HG02610 (cell line): ENCODE results near the gene SLC26A4.

Experiments
- ATAC-seq: cut with Tn5 transposase; IDR thresholded peaks from one replicate; pipeline ENCODE4 v1.9.1; 2021; ENCODE audit warnings: mild to moderate bottlenecking, moderate library complexity; ENCODE audit not compliant: unreplicated experiment

The SLC26A4 gene

DNA sequence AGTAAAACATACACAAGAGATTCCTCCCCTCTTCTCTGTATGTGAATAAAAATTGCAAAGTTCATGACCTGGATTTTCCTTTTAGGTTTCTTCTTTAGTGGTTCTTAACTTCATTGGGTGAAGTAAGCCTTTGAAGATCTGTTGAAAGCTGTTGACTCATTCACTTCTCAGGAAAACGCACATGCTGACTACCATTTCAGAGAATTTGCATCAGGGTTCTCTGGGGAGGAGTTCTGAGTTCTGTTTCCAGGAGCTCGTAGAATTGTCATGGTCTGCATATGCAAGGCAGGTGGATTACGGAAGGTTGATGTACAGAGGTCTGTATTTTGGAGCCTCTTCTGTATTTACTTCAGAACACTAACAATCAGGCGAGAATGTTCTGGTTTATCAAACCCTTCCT is 962 bp upstream of the SLC26A4 start:
- ATAC-seq: no peak

DNA sequence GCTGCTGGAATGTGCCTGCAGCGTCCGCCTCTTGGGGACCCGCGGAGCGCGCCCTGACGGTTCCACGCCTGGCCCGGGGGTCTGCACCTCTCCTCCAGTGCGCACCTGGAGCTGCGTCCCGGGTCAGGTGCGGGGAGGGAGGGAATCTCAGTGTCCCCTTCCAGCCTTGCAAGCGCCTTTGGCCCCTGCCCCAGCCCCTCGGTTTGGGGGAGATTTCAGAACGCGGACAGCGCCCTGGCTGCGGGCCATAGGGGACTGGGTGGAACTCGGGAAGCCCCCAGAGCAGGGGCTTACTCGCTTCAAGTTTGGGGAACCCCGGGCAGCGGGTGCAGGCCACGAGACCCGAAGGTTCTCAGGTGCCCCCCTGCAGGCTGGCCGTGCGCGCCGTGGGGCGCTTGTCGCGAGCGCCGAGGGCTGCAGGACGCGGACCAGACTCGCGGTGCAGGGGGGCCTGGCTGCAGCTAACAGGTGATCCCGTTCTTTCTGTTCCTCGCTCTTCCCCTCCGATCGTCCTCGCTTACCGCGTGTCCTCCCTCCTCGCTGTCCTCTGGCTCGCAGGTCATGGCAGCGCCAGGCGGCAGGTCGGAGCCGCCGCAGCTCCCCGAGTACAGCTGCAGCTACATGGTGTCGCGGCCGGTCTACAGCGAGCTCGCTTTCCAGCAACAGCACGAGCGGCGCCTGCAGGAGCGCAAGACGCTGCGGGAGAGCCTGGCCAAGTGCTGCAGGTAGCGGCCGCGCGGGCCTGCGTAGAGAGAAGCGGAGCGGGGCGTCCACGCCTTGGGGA is 645 bp downstream of the SLC26A4 start:
- ATAC-seq: no peak

DNA sequence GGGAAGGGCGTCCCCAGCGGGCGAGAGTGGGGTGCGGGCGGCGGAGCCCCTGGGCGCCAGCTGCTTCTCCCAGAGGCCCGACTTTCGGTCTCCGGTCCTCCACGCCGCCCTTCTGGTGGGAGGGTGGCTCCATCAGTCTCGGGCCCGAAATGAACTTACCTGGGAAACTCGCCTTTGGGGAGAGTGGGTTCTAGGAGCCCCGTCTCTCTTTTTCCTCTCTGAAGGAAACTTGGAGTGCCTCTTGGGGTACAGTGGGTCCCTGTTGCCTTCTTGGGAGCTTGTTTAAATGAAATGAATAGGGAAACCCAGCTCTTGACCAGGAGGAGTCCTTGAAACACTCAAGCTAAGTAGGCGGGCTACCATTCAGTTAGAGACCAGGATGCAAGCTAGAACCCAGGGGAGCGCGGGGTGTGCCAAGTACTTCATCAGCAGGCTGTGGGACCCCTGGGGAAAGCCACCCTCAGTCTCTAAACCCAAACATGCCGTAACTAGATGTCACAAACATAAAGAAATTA is 1.3 kb downstream of the SLC26A4 start:
- ATAC-seq: no peak

DNA sequence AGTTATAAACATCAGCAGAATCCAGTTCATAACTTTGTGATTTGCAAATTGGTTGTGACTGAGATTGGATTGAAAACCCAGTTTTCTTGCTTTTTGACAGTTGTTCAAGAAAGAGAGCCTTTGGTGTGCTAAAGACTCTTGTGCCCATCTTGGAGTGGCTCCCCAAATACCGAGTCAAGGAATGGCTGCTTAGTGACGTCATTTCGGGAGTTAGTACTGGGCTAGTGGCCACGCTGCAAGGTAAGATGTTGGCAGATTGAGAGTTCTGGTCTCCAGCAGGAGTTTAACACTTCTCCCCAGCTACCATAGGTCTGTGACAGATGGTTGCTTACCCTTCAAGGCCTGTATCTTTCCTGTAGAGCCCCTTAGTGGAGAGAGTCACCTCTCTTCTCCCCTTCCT is 2.6 kb downstream of the SLC26A4 start:
- no peak for ATAC-seq

DNA sequence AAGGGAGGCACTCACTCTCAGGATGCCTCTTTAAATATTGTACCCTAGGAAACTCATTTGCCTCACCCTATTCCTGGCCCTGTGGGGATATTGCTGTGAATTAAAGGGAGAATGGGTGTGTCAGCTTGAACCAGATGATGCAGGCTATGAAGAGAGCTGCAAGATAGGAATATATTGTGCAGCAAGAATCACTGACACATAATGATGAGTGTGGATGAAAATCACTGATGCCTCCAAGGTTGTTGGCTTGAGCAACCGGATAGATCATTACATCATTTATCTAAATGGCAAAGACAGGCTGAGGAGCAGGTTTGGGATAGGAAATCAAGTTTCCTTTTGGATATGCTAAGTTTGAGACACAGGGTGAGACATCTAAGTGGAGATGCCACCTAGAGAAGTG is 6.2 kb downstream of the SLC26A4 start:
- ATAC-seq: no peak

DNA sequence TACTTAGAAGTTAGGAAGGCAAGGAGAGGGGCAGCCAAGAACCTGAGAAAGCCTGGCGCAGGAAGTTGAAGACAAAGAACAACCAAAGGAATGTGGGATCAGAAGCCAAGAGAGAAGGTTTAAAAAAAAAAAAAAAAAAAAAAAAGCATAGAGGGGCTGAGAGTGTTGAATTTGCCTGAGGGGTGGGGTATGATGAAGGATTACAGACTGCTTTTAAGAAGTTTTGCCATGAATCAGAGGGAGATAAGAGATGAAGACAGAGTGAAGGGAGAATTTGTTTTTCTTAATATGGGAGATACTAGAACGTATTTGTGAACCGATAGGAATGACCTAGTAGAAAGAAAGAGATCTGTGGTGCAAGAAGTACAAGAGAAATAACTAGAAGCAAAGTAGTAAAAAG is 6.7 kb downstream of the SLC26A4 start:
- ATAC-seq: no peak

DNA sequence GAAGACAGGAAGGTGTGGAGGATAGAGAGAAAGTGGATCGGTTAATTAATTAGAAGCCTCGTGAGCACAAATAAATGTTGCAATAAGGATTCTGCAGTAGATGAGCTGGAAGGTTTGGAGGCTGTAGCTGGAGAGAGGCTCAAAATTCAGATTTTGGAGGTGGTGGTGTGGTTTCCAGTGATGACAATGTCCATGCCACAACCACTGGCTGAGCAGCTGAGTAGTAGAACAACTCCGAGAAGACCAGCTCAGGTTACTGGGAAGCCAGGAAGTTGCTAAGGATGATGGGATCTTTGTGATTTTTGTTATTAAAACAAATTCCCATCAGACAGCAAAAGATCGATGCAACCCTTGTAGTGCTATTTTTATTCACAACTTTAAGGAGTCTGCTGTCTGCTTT is 7.7 kb downstream of the SLC26A4 start:
- no peak for ATAC-seq

DNA sequence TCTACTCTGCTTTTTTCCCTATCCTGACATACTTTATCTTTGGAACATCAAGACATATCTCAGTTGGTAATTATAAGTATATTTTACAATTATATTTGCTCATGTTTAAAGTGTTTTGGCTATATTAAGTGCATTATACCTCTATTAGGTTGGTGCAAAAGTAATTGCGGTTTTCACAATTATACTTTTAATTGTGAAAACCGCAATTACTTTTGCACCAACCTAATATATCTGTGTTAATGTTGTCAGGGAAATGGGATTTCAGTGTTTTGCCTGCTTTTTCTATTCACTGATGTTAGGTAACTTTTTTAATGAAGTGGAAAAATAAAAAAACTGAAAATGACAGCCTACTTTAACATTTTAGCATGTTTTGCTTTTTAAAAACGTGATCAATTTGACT is 11.6 kb downstream of the SLC26A4 start:
- no peak for ATAC-seq

DNA sequence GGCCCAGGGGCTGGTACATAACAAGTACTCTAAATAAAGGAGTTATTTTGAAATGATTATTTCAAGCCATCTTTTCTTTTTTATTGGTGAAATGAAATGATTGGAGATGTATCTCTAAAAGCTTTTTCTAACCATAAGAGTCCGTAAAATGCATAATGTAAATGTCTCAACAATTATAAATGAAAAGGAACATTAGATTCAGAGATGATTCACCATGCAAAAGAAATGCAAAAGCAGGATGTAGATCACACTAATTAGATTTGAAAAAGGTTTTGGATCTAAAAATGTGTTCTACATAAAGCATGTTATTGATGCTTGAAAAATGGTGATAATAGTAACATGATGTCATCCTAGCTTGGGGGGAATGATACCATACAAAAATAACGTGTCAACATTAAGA is 15.6 kb downstream of the SLC26A4 start:
- ATAC-seq: no peak

DNA sequence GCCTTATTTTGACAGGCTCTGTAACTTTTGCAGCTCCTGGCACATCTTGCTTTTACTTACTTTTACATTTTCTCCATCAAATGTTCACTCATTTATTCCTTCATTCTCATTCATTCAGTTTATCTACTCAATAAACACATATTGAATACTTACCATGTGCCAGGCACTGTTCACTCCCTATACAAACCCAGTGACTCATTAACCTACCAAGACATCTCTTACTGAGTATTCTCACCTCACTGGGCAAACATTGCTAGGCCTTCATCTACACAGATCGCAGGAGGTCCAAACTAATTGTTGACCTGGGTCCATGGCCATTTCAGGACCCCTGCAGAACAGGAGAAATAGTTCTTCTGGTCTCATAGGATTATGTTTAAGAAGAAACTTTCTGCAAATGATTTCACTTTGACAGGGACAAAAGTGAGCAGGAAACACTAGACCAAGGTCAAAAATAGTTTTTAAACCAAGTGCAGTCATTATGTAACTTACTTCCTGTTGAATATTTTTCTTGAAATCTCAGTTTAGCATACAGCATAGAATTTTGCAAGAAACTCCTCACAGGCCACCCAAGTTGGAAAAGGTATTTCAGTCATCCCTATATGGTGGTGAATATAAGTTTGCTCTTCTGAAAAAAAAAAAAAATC is 17.6 kb downstream of the SLC26A4 start:
- peak; percentile 63 for ATAC-seq

DNA sequence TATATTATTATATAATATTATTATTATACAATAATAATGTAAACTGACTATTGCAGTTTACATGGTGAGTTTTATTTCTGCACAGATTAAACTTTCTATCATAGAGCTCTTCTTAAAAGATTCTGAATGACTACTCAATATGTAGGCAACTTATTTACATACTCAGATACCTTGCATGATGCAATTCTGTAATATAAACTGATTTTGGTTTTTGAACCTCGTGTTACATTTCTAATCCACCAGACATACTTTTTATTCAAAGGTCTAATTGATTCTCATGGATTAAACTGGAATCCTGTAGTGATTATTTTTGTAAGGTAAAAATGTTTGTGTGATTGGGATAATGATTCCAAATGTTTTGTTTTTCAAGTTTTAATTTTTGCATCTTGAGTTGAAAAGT is 19.9 kb downstream of the SLC26A4 start:
- no peak for ATAC-seq

DNA sequence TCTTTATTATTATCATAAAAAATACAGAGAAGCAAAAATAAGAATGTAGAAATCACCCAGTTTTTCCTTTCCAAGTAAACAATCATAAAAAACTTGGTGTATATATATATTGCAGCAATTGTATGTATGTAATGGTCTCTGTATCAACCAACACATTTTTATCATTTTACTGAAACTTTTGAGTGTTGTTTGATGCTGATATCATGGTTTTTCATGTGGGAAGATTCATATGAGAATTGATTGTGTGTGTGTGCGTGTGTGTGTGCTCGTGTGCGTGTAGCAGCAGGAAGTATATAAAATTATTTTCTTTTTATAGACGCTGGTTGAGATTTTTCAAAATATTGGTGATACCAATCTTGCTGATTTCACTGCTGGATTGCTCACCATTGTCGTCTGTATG is 22.3 kb downstream of the SLC26A4 start:
- no peak for ATAC-seq

DNA sequence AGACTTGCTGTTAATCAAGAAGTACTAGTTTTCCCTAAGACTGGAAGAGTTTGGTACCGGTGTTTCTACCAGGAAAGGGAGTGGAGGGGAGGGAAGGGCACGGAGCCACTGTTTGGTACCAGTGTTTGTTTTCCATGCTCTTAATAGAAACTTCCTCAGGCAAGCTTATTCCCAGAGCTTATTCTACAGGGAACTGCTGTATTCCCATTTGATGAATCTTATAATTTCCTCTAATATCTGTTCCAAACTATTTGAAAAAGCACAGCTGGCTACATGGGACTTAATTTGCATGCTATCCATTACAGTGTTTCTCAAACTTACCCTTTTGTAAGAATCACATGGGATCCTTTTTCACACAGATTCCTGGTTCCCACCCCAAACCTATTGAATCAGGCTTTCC is 23.7 kb downstream of the SLC26A4 start:
- ATAC-seq: no peak

DNA sequence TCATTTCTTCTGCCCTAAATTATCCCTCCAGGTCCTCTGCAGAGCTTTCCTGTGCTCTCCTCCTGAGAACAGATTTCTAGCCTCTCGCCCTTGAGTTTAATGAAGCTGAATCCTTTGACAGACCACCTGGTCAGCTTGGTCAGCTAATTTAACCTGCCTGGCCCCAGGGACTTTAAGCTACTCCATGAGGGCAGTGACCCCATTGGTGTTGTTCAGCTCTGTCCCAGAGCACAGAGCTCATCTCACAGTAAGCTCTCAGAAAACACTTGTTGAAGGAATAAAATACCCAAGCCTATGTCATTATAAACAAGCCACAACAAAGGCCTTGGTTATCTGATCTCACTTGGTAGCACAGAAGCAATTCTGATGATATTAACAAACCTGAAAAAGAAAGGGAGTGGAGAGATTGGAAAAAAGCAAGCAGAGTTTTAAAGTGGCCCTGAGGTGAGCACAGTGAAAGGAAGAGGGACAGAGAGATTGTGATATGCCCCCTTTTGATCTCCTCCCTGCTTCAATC is 24.4 kb downstream of the SLC26A4 start:
- ATAC-seq: no peak

DNA sequence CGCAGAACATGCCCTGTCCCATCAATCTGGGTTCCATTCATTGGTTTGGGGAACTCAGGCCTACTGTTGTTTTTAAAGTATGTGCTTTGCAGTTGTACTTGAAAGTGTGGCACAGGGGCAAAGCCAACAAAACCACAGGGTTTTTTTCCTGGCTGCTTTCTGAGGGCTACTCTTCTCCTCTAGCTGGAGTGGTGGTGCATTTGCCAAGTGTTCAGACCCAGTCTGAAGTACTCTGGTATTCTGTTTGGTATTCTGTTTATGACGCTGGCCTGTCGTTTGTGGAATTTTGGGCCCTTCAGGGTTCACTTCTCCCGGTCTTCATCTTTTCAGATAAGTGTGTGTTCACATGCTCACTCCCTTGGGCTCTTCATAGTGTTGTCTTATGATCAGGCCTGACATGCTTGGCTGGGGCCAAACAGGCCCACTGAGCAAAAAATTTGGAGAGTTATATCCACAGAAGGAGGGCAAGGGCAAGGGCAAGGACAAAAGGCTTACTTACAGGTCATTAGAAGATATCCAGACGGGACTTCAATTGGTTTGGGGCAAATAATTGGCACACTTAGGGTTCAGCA is 26.3 kb downstream of the SLC26A4 start:
- no peak for ATAC-seq

DNA sequence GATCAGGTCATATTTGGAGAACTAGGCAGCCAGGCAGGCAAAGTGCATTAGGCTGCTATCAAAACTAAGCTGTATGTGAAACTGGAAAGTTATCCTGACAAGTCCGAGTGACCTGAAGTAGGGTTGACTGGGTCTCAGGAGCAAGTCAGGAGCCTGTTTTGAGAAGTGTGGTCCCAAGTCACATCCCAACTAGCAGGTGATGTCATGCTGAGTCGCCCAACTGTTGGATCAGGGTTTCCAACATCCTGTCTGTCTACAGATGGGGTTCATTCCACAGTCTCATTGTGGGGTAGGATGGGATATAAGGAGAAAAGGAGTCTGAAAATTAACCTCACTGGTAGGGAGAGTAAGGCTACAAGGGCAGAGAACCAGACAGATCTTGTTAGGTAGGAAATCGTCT is 27.0 kb downstream of the SLC26A4 start:
- no peak for ATAC-seq

DNA sequence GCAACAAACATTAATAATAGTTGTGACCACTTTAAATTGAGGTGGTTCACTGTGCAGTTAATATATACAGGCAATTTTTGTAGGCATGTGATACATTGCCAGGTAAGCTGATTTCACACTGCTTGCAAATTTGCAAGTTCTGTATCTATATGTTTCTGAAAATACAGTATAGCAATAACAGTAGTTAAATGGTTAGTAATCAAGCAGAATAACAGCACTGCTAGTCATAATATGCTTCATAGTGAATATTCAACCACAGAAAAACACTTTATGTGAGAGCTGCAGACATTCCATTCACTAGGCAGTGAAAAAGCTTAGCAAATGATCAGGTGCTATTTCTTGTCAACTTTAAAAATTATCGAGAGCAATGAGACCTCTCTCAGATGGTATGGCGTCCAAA is 28.9 kb downstream of the SLC26A4 start:
- no peak for ATAC-seq

DNA sequence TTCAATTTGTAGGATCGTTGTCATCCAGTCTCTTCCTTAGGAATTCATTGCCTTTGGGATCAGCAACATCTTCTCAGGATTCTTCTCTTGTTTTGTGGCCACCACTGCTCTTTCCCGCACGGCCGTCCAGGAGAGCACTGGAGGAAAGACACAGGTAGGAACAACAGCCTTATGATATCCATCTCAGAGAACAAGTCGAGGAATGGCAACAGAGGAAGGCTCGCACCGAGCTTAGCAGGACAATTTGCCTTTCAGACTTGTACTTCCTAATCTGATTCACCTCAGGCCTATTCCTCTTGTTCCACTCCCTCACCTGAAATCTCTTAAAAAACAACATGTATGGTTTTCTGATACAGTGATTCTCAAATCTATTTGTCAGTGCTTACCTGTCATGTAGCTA is 29.5 kb downstream of the SLC26A4 start:
- no peak for ATAC-seq

DNA sequence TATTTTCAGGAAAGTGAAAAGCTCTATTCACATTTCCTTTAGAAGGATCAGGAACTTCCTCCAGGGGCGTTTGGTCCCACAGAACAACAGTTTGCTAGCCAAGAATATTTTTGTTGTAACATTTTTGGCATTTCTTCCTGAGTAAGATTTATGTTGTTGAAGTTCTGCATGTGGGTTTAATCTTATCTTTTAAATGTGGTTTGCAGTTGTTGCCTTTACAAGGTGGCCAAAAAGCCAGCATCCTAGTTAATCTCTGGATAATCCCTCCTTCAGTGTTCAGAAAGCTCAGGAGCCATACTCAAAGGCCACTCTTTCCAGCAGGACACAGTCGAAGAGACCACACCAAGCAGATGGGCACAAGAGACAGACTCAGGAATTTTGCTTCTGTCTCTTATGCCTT is 30.0 kb downstream of the SLC26A4 start:
- ATAC-seq: no peak

DNA sequence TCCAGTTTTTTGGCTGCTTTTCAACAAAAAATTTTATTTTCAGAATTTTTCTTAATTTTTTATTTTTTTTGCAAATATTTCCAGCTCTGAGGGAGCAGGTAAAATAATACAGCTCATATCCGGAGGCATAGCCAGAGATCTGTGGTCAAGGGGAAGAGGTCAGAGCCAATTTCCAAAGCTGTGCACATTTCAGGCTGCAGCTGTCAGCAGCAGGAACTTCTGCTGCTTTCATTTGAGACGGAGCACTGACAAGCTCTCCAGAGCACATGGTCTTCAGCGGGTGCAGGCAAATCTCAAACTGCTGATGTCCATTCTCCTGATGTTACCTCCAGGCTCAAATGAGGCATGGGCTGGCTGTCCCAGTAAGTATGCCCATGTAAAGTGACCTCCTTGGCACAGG is 31.1 kb downstream of the SLC26A4 start:
- no peak for ATAC-seq

DNA sequence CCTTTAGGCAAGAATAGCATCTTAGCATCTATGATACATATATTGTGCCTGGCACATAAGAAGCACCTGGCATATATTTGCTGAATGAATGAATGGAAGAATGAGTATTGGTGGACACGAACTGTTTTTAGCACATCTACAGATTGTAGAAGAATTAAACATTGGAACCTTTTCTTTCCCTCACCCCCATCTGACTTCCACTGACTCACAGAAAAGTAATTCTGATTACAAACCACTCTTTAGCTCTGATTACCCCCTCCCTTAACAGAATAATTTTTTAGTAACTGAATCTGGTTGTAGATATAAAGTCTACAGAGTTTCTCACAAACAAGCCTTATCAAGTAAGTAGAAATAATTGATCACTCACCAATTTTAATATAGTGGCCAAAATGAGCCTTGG is 31.9 kb downstream of the SLC26A4 start:
- ATAC-seq: no peak

DNA sequence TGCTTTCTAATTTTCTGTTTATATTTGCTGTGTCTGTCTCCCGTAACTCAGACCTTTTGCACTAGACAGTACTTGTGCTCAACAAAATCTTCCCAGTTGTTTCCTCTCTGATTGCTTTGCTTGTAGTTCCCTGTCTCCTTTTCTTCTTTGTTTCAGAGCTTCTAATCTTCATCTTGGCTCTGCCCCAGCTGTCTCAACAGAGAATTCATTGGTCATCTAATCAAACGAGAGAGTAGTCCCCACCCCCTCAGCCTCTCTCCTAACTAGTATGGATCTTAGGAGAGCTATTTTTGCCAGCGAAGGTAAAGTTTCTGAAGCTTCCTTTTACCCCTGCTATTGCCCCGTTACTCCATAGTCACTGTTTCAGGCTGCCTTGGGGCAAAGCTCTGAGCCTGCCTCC is 32.8 kb downstream of the SLC26A4 start:
- ATAC-seq: no peak
